ENCODE results near the gene KATNAL1.
A peak's percentile ranks its signal among the peaks of the same experiment; 100 is the strongest.

Gene KATNAL1

DNA sequence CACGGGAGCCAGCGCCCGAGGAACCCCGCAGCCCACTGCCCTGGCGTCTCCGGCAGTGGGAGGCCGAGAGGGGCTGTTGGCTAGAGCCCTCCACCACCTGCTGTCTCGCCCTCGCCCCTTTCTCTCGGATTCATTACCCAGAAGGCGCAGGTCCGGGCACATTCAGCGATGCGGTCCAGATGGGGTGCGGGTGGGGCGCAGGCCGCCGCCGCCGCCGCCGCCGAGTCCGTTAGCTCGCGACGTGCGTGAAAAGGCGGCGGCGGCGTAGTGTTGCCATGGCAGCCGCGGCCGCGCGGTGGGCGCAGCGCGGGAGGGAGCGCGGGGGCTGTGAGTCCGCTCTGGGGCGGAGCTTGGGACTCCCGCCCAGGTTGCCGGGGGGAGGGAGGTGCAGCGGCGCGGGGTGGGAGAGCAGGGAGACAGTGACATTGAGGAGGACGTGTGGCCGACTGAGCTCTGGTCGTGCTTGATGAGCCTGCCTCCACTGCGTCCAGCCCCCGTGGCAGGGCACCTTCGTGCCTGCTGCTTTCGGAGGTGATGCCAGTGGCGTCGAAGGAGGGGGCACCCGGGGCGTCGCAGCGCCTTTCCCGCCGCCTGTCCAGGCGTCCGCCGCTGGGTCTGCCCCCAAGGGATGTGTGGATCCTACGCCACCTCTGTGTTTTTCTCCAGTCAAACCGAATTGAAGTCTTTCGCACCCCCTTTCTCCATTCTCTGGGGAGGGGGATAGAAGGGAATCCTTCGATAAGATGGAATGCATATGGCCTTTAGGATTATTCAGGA, at the start of gene KATNAL1:
Gene KATNAL1, minus strand, starts transcription at position 358 of the 777 bp plus-strand sequence. CDS start 23,774 bp downstream, outside the sequence.
- DNase-seq (ENCODE audit: low read depth in 2 of 2): peak; percentile 56 to 63

DNA sequence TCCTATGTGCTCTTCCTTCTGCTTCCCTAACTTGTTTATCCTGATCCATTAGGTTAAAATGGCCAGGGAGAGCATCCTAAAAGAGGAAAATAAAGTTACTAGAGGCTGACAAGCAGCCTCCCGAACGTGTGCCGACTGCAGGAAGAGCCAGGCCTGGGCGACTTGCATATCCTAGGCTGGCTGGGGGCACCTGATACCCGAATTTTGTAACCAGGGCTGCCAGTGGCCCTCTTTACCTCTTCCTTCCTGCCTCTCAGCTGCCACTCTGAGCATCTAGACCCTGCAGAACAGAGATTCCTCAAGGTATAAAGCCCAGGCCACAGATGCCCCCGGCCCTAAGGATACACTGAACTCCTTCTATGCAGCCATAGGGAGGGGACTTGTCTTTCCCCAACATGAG, 48.5 kb upstream of the KATNAL1 start:
- no peak for DNase-seq (ENCODE audit: low read depth in 2 of 2)

DNA sequence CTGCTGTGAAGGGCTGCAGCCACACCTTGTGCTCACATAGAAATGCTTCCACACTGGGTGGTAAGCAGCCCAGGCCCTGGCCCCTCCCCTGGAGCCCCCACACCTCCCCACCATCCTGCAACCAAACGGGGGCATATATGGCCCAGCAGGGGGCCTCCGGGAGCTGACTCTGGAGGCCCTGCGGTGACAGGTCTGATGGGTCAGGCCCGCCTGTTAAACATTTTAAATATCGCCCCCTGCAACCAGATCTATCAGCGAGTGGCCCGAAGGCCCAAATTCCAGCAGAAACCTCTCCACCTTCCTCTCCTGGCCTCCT, 48.0 kb upstream of the KATNAL1 start:
- peak in 1 of 2 donors; percentile 27 for DNase-seq (ENCODE audit: low read depth in 2 of 2)

DNA sequence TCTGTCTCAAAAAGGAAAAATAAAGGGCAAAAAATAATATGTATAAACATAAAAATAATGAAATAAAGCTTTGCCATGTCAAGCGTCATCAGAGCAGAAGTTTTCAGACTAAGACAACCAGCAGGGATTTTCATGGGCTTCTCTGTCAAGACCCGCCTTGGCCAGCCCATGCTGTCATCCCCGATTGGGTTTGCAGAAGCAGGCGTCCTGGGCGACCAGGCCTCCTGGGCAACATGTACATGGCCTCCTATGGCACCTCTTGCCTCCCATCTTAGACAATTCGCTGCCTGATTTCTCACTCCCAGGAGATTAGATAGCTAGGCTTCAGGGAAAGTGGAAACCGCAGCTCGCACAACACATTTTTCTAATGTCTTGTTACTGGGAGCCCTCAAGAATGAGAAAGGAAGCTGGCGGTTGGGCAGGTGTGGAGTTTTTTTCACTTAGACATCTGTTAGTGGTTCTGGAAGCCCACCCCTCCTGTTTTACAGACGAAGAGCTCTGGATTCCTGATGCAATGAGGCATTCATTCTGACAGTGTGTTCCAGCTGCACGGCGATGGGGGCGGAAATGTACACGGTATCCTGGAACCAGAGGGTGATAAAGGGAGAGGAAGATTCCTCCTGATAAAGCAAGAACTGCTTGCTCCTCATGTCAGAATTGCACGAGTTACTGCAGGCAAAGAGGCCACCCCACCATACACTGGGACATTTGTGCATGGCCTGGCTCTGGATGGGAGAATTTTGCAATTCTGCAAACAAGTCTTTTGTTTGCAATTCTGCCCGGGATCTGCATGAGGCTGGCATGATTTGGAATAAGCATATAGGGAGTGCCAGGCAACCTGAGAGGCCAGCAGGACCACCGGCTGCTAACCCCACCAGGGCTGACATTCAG, 47.4 kb upstream of the KATNAL1 start:
- DNase-seq (ENCODE audit: low read depth in 2 of 2): no peak

DNA sequence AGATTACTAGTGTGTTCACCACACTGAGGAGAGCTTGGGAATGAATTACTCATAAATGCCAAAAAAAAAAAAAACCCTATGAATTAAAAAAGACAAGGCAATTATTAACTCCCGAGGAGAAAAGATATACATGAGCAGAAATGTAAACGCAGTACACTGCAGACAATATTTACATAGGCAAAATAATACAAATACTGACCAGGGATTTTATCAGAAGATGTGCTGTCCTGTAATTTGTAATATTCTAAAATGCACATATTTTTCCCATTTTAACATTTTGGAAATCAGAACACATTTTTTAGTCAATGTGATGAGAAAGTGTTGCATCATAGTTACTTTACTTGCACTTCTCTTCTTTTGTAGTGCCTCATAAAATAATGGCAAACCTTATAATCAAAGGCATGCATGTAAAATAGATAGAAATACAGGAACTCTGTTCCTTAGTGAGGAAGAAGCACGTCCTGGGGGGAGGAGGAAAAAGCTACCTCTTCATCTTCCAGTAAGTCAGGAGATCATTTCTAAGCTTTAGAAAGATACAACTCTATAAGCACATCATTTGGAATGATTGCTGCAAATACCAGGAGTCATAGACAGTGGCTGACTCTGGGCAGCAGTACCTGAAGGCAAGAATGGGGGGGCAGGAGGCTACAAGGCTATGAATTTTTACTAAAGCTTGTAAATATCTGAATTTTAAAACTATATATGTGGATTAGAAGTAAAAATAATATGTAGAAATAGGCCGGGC, 46.3 kb upstream of the KATNAL1 start:
- DNase-seq (ENCODE audit: low read depth in 2 of 2): no peak

DNA sequence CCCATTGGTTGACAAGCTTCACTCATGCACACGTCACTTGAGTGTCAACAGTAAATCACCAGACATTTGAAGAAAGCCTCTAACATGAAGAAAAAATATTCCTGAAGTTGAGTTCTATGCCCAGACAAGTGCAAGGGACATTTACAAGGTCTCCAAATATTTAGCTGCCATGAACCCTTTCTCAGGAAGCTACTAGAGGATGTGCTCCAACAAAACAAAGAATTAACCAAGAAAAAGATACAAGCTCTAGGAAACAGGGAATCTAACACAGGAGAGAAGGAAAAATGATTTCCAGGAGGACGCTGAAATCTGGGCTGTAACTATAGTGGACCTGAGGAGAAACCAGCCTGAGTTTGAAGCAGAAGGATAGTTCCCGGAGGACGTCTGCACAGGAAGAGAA, 45.7 kb upstream of the KATNAL1 start:
- DNase-seq (ENCODE audit: low read depth in 2 of 2): no peak

DNA sequence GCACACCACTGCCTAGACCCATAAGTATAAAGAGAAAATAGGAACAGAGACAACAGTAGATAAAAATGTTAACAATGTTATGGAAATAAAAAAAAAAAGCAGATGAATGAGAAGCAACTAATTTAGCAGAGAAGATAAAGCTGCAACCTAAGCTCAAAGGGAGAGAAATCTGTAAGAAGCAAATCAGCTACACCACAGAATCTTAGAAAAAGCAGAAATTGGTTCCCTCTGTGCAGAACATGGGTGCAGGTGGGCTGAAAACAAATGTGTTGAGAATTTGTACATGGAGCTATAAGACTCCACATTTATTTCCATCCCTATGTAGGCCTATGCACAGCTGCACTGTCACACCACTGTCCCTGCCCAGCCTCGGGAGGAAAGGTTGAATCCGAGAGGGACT, 44.8 kb upstream of the KATNAL1 start:
- DNase-seq (ENCODE audit: low read depth in 2 of 2): no peak

DNA sequence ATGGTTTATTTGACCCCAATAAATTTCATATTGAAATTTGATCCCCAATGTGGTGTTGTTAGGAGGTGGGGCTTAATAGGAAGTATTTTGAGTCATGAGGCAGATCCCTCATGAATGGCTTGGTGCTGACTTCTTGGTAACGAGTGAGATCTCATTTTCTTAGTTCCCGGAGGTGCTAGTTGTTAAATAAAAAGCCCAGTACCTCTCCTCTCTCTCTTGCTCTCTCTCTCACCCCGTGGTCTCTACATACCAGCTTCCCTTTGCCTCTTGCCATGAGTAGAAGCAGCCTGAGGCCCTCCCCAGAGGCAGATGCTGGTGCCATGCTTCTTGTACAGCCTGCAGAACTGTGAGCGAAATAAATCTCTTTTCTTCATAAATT, 39.4 kb upstream of the KATNAL1 start:
- DNase-seq (ENCODE audit: low read depth in 2 of 2): no peak

DNA sequence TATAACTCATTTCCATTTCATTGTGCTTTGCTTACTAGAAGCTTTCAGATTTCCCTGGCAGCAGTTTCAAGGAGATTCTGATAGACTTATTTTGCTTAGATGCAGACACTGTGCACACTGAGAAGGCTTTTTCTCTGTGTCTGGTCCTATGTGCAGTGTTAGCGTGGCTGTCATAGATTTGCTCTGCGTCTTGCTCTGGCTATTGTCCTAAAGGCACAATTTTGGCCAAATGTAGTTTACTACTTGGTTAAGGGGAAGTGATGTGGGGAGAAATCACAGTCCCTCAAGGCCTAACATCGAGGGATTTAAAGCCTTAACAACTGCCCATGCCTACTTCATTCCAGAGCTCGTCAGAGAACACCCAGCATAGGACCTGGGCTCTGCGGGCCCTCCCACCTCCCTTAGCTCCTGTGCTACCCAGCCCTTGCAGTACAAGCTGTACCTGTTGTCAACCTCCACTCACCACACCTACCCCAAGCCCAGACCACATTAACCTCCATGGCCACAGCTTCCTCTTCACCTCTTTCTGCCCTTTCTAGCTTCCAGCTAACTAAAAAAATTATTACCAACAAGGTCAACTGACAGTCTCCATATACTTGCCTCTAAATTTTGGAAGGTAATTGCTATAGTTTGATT, 38.9 kb upstream of the KATNAL1 start:
- DNase-seq (ENCODE audit: low read depth in 2 of 2): peak; percentile 21 to 44

DNA sequence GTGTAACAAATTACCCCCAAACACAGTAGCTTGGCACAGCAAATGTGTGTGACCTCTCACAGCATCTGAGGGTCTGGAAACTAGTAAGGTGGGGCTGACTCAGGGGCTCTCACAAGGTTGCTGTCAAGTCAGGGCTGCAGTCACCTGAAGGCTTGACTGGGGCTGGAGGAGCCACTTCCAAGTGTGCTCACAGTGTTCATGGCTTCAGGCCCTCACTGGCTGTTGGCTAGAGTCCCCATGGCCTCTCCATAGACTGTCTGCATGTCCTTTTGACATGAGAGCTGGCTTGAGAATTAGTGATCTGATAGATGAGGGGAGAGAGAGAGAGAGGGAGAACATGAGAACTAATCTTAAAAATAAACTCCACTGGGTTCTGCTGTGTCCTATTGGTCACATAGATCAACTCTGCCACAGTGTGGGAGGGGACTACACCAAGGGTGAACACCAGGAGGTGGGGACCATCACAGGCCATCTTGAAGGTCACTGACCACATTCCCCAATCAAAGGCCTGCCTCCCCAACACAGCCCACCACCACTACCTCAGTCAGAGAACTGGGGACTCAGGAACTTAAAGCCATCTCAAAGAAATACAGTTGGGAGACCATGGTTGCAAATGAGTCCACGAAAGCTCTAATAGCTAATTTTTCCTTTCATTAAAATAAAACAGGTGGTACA, 38.2 kb upstream of the KATNAL1 start:
- DNase-seq (ENCODE audit: low read depth in 2 of 2): no peak

DNA sequence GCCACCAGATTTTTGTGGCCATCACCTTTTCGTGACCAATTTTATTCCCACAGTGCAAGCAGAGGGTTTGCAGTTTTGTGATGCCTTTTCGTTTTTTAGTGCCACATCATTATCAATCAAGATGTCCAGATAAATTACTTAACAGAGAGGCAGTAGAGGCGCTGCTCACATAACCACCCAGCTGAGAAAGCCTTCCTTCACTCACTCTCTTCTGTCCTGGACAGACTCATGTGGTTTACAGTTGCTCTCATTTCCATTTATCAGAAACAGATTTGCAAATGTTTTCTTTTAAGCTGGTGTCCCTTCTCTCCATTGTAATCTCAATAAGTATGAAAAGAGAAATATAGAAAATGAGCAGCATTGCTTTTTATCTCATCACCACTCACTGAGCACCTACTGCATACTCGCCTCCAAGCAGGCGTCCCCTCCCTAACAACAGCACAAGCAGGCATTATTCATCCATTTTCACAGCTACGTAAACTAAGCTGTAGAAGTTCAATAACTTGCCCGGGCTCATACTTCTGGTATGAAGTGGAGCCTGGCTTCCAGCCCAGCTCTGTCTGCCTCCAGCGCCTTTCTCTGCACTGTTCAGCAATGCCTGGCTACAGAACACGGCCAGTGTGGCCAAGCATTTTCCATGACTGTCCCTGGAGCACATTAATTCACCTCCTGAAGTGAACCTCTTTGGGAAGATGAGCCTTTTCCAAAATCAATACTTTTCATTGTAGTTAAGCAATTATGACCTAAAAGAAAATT, 34.6 kb upstream of the KATNAL1 start:
- DNase-seq (ENCODE audit: low read depth in 2 of 2): no peak

DNA sequence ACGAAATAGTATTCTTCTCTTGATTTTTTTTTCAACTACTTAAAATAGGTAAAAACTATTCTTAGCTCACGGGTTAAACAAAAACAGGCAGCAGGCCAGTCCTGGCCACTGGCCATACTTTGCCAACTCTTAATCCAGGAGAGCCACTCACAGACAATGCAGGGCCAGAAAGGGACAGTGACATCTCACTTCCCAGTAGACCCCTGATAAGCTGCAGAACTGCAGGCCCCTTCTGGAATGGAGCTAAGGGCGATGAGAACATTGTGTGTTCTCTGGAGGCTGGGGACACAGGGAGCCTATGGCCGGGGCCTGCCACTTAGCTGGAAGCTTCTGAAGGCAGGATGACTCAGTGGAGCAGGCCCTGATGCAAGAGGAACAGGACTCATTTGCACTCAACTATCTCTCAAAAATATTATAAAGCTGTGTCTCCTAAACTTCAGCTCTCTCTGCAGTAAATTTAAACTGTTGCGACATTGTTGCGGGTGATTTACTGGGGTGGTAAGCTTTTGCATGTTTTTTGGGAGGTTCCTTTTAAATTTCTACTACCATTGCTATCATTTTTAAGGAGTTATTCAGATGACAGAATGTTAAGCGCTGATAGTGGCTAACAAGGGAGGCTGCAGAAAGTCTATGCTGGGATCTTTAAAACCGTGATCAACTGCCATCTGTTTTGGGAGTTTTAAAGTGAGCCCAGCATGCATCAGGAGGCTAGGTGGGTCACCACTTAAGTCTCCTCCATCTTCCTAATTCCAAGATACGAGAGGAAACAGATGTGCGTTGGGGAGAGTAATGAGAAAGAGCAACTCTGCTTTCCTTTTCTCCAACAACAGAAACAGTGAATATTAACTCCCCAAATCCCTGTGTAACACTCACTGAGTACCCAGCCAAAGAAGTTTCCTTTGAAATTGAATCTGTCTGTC, 33.2 kb upstream of the KATNAL1 start:
- DNase-seq (ENCODE audit: low read depth in 2 of 2): no peak

DNA sequence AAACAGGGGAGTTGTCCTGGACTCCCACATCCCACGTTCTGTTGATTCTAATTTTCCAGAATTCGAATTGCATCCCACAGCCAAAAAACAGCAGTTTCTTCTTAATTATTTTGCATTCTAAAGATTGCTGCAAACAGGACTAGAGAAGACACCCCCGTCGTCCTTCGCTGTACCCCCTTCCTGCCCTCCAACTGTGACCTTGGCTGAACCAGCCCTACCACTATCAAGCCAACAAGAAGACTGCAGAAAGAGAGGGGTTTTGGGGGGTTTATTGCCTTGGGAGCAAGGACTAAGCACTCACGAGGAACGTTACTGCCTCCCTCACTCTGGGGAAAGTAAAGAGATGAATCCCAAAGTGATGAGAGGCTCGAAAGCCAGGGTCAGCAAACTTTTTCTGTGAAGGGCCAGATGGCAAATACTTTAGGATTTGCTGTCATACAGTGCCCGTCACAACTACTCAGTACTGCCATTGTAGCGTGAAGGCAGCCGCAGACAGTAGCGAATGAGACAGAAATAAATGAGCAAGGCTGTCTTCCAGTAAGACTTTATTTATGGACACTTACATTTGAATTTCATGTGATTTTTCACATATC, 32.5 kb upstream of the KATNAL1 start:
- no peak for DNase-seq (ENCODE audit: low read depth in 2 of 2)

DNA sequence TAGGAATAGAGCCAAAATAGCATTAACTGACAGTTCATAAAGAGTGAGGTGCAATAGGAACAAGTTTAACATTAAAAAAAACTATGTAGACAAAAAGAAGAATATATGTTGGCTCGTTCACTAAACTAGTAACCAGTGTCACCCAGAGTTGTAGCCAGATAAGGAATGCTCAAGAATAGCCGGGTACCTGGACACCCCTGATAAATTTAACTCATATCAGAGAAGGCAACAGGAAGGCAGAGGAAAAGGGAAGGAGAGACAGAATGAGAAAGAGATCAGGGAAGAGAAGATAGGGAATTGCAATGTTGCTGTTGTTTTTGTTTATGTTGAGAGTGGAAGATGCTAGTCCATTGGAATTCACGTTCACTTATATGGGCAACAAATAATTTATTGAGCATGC, 31.6 kb upstream of the KATNAL1 start:
- DNase-seq (ENCODE audit: low read depth in 2 of 2): no peak

DNA sequence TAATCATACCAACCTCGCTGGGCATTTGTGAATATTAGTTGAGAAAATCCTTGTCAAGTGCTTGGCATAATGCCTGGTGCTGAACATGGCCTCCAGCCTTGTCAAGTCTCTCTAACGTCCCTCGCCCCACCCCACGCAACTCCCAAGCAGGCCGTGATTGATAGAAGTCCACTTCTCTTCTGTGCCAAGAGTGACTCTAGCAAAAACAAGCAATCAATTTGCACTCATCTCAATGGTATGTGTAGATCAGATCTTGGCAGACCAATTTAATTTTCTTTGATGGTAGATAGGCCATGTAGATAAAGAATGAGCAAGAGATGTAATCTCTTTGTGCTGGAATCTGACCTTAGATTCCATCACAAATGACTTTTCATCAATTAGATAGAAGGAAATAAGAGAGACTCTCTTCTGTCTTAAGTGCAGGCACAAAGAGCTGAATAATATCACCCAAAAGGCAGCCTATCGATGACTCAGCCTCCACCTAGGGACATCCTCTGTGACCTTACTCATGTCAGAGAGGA, 31.0 kb upstream of the KATNAL1 start:
- DNase-seq (ENCODE audit: low read depth in 2 of 2): no peak

DNA sequence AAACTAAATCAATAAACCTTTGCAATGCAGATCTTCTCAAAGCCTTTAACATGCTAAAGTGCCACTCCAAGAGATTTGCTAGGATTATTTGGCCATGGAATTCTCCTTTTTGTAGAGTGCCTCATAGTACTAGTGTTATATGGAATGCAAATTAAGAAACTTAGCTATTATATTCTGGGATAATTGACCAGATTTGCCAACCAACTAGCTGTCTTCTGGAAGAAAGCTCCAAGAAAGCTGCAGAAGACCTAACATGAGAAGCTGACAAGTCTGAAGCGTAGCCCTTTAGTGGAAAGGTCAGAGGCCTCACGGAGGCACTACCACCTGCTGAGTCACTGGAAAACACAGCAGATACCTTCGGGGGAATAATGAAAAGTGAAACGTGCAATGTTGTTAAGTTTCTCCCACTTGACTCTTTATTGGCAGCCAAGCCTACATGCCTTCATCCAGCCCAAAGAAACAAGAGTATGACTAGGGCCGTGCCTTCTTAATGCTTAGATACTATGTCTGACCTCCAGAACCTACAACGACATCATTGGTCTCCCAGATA, 29.8 kb upstream of the KATNAL1 start:
- no peak for DNase-seq (ENCODE audit: low read depth in 2 of 2)

DNA sequence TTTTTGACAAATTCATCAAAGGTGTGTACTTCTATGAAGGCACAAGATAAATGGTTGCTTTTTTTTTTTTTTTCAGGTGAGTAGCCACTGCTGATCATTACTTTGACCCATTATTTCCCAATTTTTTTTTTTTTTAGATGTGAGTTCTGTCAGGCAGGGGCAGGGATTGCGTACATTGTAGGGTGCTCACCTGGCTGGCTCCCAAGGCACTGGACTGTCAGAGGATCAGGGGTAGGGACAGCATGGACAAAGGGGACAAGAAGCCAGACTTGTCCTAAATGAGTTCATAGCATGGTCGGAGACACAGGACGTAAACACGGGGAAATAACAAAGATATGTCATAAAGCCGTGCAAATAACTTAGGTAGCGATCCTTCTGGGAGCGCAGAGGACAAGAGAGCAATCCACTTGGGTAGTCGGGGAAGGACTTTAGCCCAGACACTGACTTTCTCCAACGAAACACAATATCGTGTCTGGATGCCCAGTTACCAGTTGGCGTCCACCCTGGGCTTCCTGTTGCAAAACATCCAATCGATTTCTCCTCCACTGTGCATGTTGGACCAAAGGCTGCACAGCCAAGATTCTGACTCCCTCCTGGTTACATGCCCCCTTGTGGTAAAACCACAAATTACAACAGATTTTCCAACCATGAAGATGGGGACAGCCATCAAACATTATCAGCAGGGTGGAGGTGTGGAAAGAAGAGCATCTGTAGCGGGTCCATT, 27.5 kb upstream of the KATNAL1 start:
- DNase-seq (ENCODE audit: low read depth in 2 of 2): no peak

DNA sequence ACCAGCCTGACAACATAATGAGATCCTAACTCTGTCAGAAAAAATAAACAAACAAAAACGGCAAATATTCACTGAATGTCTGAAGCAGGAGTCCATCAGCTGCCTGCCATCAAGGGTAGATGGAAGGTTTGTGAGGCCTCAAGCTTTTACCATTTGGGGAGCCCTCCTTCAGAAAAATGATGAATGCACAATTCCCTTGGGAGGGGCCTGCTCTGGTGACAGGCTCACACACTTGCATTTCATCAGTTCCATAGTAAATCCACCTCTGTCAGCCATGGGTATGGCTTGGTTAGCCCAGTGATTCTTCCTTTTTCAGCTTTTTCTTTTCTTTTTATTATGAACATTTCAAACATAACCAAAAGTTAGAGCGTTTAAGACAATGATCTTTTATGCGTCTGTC, 26.3 kb upstream of the KATNAL1 start:
- DNase-seq (ENCODE audit: low read depth in 2 of 2): no peak
